HepG2 (cell line): ENCODE data around the gene FAM240A.

ENCODE experiments used
- ARNTL ChIP-seq: sonication (generic); formaldehyde crosslinking; IDR thresholded peaks from 2 replicates; pipeline ENCODE4 v1.4.0; 2020; ENCODE audit warnings: mild to moderate bottlenecking, missing genetic modification reagents
- CTCF ChIP-seq: sonication (generic); formaldehyde crosslinking; IDR thresholded peaks from 2 replicates; pipeline ENCODE4 v1.5.0; 2020; ENCODE audit warnings: mild to moderate bottlenecking, missing genetic modification reagents, moderate library complexity
- NR2C2 ChIP-seq: sonication (generic); formaldehyde crosslinking; IDR thresholded peaks from 2 replicates; pipeline ENCODE4 v1.4.0; 2020; ENCODE audit warnings: missing genetic modification reagents, mild to moderate bottlenecking, moderate library complexity, borderline replicate concordance
- POLR2A ChIP-seq, 2 experiments: IDR thresholded peaks; 2 replicates each; pipeline ENCODE4 v1.6.1; 2011; ENCODE audit warnings: low read depth in 2 of 2, low read length in 2 of 2, mild to moderate bottlenecking in 1 of 2, moderate library complexity in 1 of 2; ENCODE audit not compliant: insufficient read depth in 1 of 2
- TARDBP ChIP-seq: sonication (generic); formaldehyde crosslinking; IDR thresholded peaks from 2 replicates; pipeline ENCODE4 v1.8.0; 2022; ENCODE audit warnings: mild to moderate bottlenecking, missing genetic modification reagents
- ZBTB21 ChIP-seq: sonication (generic); formaldehyde crosslinking; IDR thresholded peaks from 2 replicates; pipeline ENCODE4 v1.4.0; 2020; ENCODE audit warnings: missing genetic modification reagents
- ZBTB39 ChIP-seq: sonication (generic); formaldehyde crosslinking; IDR thresholded peaks from 2 replicates; pipeline ENCODE4 v1.5.0; 2020; ENCODE audit warnings: missing genetic modification reagents
- ZFP1 ChIP-seq: IDR thresholded peaks from 2 replicates; pipeline ENCODE4 v1.6.1; 2016
- ZNF24 ChIP-seq: fragments of 450-650 bp; IDR thresholded peaks from 2 replicates; pipeline ENCODE4 v1.6.1; 2017; ENCODE audit warnings: antibody characterized with exemption, mild to moderate bottlenecking
- ZNF674 ChIP-seq: sonication (generic); formaldehyde crosslinking; IDR thresholded peaks from 2 replicates; pipeline ENCODE4 v1.5.0; 2020; ENCODE audit warnings: low read depth, mild to moderate bottlenecking, missing genetic modification reagents
- ZNF704 ChIP-seq: sonication (generic); formaldehyde crosslinking; IDR thresholded peaks from 2 replicates; pipeline ENCODE4 v1.8.1; 2023; ENCODE audit warnings: mild to moderate bottlenecking, inconsistent platforms, moderate library complexity, missing genetic modification reagents, borderline replicate concordance

GRCh38 chr3:46617941-46618340, 5.6 kb downstream of the FAM240A start:
- TF ChIP-seq CTCF (CRISPR knock-in tag): no peak
- TF ChIP-seq TARDBP (CRISPR knock-in tag): no peak
- TF ChIP-seq ZNF674: no peak
- TF ChIP-seq NR2C2 (CRISPR knock-in tag): no peak
- TF ChIP-seq ZNF24: no peak
- TF ChIP-seq ZBTB39 (CRISPR knock-in tag): no peak
- TF ChIP-seq ZFP1 (CRISPR knock-in tag): no peak
- no peak for TF ChIP-seq POLR2A (IDR thresholded peaks at IDR 0.05; ENCODE audit: insufficient read depth in 1 of 2, low read depth in 2 of 2, low read length in 2 of 2)
- no peak for TF ChIP-seq ZBTB21 (CRISPR knock-in tag)
- no peak for TF ChIP-seq ZNF704 (CRISPR knock-in tag)
- TF ChIP-seq ARNTL (CRISPR knock-in tag): no peak
